Measurements from ENCODE around the gene AMPD2.

DNA sequence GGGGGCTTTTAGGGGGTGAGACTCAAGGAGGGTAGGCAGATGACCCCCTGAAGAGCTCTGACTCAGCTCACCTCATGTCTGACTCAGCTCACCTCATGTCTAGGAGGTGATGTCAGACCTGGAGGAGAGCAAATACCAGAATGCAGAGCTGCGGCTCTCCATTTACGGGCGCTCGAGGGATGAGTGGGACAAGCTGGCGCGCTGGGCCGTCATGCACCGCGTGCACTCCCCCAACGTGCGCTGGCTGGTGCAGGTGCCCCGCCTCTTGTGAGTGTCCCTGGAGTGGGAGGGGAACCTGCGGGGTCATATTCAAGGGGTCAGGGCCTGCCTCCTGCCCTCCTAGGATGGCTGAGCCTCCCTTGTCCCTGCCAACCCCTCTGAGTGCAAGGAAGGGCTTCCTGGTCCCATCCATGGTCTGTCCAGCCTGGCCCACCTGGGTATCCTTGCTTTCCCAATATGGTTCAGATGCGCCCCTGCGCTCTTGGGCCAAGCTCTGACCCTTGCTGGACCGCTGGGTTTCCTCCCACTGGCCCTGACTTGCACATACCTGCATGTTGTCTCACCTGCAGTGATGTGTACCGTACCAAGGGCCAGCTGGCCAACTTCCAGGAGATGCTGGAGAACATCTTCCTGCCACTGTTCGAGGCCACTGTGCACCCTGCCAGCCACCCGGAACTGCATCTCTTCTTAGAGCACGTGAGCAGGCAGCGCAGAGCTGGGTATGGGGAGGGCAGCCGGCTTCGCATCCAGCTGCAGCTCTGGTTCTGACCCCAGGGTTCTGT is 9.1 kb downstream of the AMPD2 start:
- TF ChIP-seq, protein P1, sequence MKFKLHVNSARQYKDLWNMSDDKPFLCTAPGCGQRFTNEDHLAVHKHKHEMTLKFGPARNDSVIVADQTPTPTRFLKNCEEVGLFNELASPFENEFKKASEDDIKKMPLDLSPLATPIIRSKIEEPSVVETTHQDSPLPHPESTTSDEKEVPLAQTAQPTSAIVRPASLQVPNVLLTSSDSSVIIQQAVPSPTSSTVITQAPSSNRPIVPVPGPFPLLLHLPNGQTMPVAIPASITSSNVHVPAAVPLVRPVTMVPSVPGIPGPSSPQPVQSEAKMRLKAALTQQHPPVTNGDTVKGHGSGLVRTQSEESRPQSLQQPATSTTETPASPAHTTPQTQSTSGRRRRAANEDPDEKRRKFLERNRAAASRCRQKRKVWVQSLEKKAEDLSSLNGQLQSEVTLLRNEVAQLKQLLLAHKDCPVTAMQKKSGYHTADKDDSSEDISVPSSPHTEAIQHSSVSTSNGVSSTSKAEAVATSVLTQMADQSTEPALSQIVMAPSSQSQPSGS (CRISPR knock-in tag; IDR thresholded peaks at IDR 0.05): no peak
- TF ChIP-seq, protein P2, sequence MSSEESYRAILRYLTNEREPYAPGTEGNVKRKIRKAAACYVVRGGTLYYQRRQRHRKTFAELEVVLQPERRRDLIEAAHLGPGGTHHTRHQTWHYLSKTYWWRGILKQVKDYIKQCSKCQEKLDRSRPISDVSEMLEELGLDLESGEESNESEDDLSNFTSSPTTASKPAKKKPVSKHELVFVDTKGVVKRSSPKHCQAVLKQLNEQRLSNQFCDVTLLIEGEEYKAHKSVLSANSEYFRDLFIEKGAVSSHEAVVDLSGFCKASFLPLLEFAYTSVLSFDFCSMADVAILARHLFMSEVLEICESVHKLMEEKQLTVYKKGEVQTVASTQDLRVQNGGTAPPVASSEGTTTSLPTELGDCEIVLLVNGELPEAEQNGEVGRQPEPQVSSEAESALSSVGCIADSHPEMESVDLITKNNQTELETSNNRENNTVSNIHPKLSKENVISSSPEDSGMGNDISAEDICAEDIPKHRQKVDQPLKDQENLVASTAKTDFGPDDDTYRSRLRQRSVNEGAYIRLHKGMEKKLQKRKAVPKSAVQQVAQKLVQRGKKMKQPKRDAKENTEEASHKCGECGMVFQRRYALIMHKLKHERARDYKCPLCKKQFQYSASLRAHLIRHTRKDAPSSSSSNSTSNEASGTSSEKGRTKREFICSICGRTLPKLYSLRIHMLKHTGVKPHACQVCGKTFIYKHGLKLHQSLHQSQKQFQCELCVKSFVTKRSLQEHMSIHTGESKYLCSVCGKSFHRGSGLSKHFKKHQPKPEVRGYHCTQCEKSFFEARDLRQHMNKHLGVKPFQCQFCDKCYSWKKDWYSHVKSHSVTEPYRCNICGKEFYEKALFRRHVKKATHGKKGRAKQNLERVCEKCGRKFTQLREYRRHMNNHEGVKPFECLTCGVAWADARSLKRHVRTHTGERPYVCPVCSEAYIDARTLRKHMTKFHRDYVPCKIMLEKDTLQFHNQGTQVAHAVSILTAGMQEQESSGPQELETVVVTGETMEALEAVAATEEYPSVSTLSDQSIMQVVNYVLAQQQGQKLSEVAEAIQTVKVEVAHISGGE (CRISPR knock-in tag; IDR thresholded peaks at IDR 0.05): no peak
- TF ChIP-seq FOXJ3 (CRISPR knock-in tag; IDR thresholded peaks at IDR 0.05): no peak
- TF ChIP-seq, protein P3, sequence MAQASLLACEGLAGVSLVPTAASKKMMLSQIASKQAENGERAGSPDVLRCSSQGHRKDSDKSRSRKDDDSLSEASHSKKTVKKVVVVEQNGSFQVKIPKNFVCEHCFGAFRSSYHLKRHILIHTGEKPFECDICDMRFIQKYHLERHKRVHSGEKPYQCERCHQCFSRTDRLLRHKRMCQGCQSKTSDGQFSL (CRISPR knock-in tag; IDR thresholded peaks at IDR 0.05): no peak
- TF ChIP-seq, protein P3 (tag; IDR thresholded peaks at IDR 0.05): no peak
- TF ChIP-seq NR2C2 (CRISPR knock-in tag; IDR thresholded peaks at IDR 0.05): no peak
- no peak for TF ChIP-seq NR2C2 (tag; IDR thresholded peaks at IDR 0.05)
- TF ChIP-seq SMARCC2 (IDR thresholded peaks at IDR 0.05; ENCODE audit: low read depth): no peak
- no peak for TF ChIP-seq JUNB (CRISPR knock-in tag; conservative IDR thresholded peaks at IDR 0.05)
- TF ChIP-seq, protein P4, sequence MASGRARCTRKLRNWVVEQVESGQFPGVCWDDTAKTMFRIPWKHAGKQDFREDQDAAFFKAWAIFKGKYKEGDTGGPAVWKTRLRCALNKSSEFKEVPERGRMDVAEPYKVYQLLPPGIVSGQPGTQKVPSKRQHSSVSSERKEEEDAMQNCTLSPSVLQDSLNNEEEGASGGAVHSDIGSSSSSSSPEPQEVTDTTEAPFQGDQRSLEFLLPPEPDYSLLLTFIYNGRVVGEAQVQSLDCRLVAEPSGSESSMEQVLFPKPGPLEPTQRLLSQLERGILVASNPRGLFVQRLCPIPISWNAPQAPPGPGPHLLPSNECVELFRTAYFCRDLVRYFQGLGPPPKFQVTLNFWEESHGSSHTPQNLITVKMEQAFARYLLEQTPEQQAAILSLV (tag; IDR thresholded peaks at IDR 0.05): no peak
- TF ChIP-seq ZNF785 (CRISPR knock-in tag; IDR thresholded peaks at IDR 0.05): no peak
- no peak for TF ChIP-seq NCOR1 (IDR thresholded peaks at IDR 0.05)
- TF ChIP-seq NFATC3 (IDR thresholded peaks at IDR 0.05): no peak
- TF ChIP-seq, protein P5, sequence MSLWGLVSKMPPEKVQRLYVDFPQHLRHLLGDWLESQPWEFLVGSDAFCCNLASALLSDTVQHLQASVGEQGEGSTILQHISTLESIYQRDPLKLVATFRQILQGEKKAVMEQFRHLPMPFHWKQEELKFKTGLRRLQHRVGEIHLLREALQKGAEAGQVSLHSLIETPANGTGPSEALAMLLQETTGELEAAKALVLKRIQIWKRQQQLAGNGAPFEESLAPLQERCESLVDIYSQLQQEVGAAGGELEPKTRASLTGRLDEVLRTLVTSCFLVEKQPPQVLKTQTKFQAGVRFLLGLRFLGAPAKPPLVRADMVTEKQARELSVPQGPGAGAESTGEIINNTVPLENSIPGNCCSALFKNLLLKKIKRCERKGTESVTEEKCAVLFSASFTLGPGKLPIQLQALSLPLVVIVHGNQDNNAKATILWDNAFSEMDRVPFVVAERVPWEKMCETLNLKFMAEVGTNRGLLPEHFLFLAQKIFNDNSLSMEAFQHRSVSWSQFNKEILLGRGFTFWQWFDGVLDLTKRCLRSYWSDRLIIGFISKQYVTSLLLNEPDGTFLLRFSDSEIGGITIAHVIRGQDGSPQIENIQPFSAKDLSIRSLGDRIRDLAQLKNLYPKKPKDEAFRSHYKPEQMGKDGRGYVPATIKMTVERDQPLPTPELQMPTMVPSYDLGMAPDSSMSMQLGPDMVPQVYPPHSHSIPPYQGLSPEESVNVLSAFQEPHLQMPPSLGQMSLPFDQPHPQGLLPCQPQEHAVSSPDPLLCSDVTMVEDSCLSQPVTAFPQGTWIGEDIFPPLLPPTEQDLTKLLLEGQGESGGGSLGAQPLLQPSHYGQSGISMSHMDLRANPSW (CRISPR knock-in tag; IDR thresholded peaks at IDR 0.05): no peak
- no peak for TF ChIP-seq PHTF2 (CRISPR knock-in tag; IDR thresholded peaks at IDR 0.05)
- TF ChIP-seq SMC3 (conservative IDR thresholded peaks at IDR 0.05; ENCODE audit: insufficient read depth, low read depth, low read length): no peak
